Right lobe of liver (tissue), 4 donors: ENCODE measurements around the gene CD300A.

Experiments
- POLR2A ChIP-seq: fragments of 450-650 bp; IDR thresholded peaks from one replicate; pipeline ENCODE4 v1.6.1; 2017; ENCODE audit warnings: antibody characterized with exemption, mild to moderate bottlenecking
- TF ChIP-seq, protein P1 (sequence below), 4 donors: fragments of 200-600 bp in 3 of 4; fragments of 450-650 bp in 1 of 4; IDR thresholded peaks; one replicate each; pipeline versions ENCODE4 v1.5.1 to v1.8.0; 2016 to 2022; ENCODE audit warnings: antibody characterized with exemption in 4 of 4, mild to moderate bottlenecking in 2 of 4
- donor health status: DM: no; HTN: no; CAD: no.
- donor health status: DM: no; HTN: no; CAD: no.
- donor health status: DM: no; HTN: yes; CAD: no.

- TF ChIP-seq POLR2A, result no peak
- TF ChIP-seq, protein P1, sequence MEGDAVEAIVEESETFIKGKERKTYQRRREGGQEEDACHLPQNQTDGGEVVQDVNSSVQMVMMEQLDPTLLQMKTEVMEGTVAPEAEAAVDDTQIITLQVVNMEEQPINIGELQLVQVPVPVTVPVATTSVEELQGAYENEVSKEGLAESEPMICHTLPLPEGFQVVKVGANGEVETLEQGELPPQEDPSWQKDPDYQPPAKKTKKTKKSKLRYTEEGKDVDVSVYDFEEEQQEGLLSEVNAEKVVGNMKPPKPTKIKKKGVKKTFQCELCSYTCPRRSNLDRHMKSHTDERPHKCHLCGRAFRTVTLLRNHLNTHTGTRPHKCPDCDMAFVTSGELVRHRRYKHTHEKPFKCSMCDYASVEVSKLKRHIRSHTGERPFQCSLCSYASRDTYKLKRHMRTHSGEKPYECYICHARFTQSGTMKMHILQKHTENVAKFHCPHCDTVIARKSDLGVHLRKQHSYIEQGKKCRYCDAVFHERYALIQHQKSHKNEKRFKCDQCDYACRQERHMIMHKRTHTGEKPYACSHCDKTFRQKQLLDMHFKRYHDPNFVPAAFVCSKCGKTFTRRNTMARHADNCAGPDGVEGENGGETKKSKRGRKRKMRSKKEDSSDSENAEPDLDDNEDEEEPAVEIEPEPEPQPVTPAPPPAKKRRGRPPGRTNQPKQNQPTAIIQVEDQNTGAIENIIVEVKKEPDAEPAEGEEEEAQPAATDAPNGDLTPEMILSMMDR (IDR thresholded peaks at IDR 0.05), result no peak
These were observed 31.0 kb downstream of the CD300A start for GRCh38 chr17:74497471-74497870.
